OCI-LY3 (cell line): ENCODE results near the gene PPP1R36.

ENCODE experiments used
- H2AFZ ChIP-seq: fragments of 200-600, 300-600 bp; shearing (Covaris generic); 2 replicates; pipeline ENCODE4 v1.6.0; 2014; ENCODE audit warnings: antibody characterized with exemption, low read depth, low read length
- H3K27ac ChIP-seq: fragments of 200-600, 300-600 bp; sonication (generic); 2 replicates; pipeline ENCODE4 v1.5.1; 2014; ENCODE audit warnings: mild to moderate bottlenecking, low read length, moderate library complexity, mixed read lengths
- H3K27me3 ChIP-seq: fragments of 200-600, 300-600 bp; sonication (generic); 2 replicates; pipeline ENCODE4 v1.6.1; 2014; ENCODE audit warnings: low read depth, low read length, mixed read lengths
- H3K36me3 ChIP-seq: fragments of 200-600, 300-600 bp; sonication (generic); replicated peaks from 2 replicates; pipeline ENCODE3; 2014; ENCODE audit warnings: low read depth, low read length, mixed read lengths
- H3K4me1 ChIP-seq: fragments of 300-600, 200-600 bp; sonication (generic); 2 replicates; pipeline ENCODE4 v1.6.1; 2014; ENCODE audit warnings: low read length, mixed read lengths
- H3K4me2 ChIP-seq: fragments of 200-600, 300-600 bp; sonication (generic); 2 replicates; pipeline ENCODE4 v1.6.1; 2014; ENCODE audit warnings: low read length, mixed read lengths
- H3K4me3 ChIP-seq: fragments of 300-600, 200-600 bp; sonication (generic); 2 replicates; pipeline ENCODE4 v1.5.1; 2014; ENCODE audit warnings: antibody characterized with exemption, mild to moderate bottlenecking, low read length, moderate library complexity
- H3K79me2 ChIP-seq: fragments of 300-600, 200-600 bp; shearing (Covaris generic); 2 replicates; pipeline ENCODE4 v1.6.1; 2014; ENCODE audit warnings: mild to moderate bottlenecking, low read length, mixed read lengths
- H3K9ac ChIP-seq: fragments of 300-600, 200-600 bp; shearing (Covaris generic); 2 replicates; pipeline ENCODE4 v1.6.0; 2014; ENCODE audit warnings: mild to moderate bottlenecking, low read length, moderate library complexity
- H3K9me3 ChIP-seq: fragments of 200-600, 300-600 bp; shearing (Covaris generic); 2 replicates; pipeline ENCODE4 v1.6.1; 2014; ENCODE audit warnings: low read length, mixed read lengths; ENCODE audit not compliant: insufficient read depth
- H4K20me1 ChIP-seq: fragments of 200-600, 300-600 bp; sonication (generic); 2 replicates; pipeline ENCODE4 v1.6.1; 2016; ENCODE audit warnings: low read length, mixed read lengths; ENCODE audit not compliant: insufficient read depth
- EZH2phosphoT487 ChIP-seq: fragments of 200-600 bp; shearing (Covaris generic); IDR thresholded peaks from 2 replicates; pipeline ENCODE4 v1.6.1; 2018; ENCODE audit warnings: antibody characterized with exemption, mixed run types, low read depth
- TF ChIP-seq, protein P1 (sequence below): fragments of 200-600, 300-600 bp; sonication (generic); IDR thresholded peaks from 2 replicates; pipeline ENCODE4 v1.5.1; 2014; ENCODE audit warnings: antibody characterized with exemption, low read length, low read depth

PPP1R36 gene

DNA sequence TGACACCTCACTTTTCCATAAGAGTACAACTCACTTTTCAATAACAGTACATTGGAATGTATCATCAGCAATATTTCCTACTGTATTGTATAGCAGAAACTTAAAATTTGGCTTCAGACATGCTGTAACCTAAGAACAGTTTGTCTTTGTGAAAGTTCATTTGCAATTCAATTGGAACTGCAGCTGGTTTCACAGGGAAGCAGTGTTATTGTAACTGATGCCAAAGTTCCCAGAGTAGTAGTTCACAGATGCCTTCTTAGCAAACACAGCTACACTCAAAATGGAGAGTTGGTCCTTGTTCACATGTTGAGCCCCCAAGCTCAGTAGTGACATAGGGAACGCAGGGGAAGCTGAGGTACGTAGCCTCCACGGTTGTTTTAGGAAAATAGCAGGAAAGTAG, 23.3 kb downstream of the PPP1R36 start:
- Histone ChIP-seq H3K4me1 (peaks cover 6% of the 10 kb centered on the region), H3K36me3 (no peaks in the 10 kb centered on the region), H3K4me3 (no peak overlapping the region), H3K9me3 (no peaks in the 10 kb centered on the region), H4K20me1 (no peaks in the 10 kb centered on the region), H3K79me2 (no peaks in the 10 kb centered on the region), H3K9ac (no peak overlapping the region), H3K27me3 (no peaks in the 10 kb centered on the region), H3K4me2 (no peak overlapping the region), H2AFZ (no peak overlapping the region), H3K27ac (no peak overlapping the region)
- TF ChIP-seq, protein P1, sequence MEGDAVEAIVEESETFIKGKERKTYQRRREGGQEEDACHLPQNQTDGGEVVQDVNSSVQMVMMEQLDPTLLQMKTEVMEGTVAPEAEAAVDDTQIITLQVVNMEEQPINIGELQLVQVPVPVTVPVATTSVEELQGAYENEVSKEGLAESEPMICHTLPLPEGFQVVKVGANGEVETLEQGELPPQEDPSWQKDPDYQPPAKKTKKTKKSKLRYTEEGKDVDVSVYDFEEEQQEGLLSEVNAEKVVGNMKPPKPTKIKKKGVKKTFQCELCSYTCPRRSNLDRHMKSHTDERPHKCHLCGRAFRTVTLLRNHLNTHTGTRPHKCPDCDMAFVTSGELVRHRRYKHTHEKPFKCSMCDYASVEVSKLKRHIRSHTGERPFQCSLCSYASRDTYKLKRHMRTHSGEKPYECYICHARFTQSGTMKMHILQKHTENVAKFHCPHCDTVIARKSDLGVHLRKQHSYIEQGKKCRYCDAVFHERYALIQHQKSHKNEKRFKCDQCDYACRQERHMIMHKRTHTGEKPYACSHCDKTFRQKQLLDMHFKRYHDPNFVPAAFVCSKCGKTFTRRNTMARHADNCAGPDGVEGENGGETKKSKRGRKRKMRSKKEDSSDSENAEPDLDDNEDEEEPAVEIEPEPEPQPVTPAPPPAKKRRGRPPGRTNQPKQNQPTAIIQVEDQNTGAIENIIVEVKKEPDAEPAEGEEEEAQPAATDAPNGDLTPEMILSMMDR = no peak
- no peak for TF ChIP-seq EZH2phosphoT487

GRCh38 chr14:64574371-64575107, 24.8 kb downstream of the PPP1R36 start:
- peaks cover 6% of the 10 kb centered on the region for H3K4me1 ChIP-seq
- no peak overlapping the region for H3K9ac ChIP-seq
- no peak overlapping the region for H3K4me2 ChIP-seq
- H3K27me3 ChIP-seq = 0 out of 2 replicates have a peak, but pooled peaks cover 2% of the 10 kb centered on the region
- no peaks in the 10 kb centered on the region for H3K36me3 ChIP-seq
- H3K4me3 ChIP-seq = no peak overlapping the region
- no peak overlapping the region for H2AFZ ChIP-seq
- H4K20me1 ChIP-seq = no peaks in the 10 kb centered on the region
- no peak for TF ChIP-seq EZH2phosphoT487
- TF ChIP-seq, protein P1 = no peak
- H3K9me3 ChIP-seq = no peaks in the 10 kb centered on the region
- H3K79me2 ChIP-seq = no peaks in the 10 kb centered on the region
- no peak overlapping the region for H3K27ac ChIP-seq

DNA sequence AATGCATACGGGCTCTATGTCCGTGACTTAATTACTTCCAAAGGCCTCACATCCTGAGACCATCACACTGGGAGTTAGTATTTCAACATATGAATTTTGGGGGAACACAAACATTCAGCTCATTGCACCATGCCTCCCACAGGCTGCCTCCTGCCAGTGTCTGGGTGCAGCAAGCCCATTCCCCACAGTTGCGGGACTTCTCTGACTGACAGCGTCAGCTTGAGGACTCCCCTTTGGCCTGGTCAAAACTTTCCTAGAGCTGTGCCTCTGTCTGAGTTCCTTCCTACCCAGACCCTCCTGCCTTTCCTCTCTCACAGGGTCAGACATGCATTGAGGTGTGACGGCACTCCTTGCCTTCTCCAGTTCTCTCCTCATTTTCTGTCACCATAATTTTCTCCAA, 27.4 kb downstream of the PPP1R36 start:
- no peak overlapping the region for H3K4me2 ChIP-seq
- no peak overlapping the region for H3K4me3 ChIP-seq
- no peak overlapping the region for H2AFZ ChIP-seq
- H3K79me2 ChIP-seq = no peaks in the 10 kb centered on the region
- H3K36me3 ChIP-seq = no peaks in the 10 kb centered on the region
- H3K9me3 ChIP-seq = no peaks in the 10 kb centered on the region
- H3K9ac ChIP-seq = no peak overlapping the region
- H3K27me3 ChIP-seq = 0 out of 2 replicates have a peak, but pooled peaks cover 2% of the 10 kb centered on the region
- H3K27ac ChIP-seq = no peak overlapping the region
- H3K4me1 ChIP-seq = peaks cover 6% of the 10 kb centered on the region
- TF ChIP-seq, protein P1 = no peak
- no peak for TF ChIP-seq EZH2phosphoT487
- H4K20me1 ChIP-seq = no peaks in the 10 kb centered on the region

DNA sequence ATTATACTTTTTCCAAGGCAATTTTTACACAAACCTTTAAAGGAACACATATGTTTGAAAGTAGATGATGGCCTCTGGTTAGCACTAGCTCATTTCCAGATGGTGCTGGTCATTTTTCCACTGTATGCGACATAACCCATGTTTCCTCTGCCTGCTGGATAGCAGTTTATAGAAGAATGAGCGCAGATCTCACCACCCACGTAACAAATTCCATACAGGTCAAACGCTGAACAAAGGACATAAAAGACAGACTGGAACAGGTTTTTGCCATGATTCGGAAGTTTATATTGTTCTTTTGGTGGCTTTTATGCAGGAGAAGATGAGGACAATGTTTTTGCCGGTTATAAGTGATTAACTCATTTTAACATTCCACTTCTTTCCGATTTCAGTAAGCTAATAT, 30.7 kb downstream of the PPP1R36 start:
- H3K9me3 ChIP-seq = no peaks in the 10 kb centered on the region
- no peaks in the 10 kb centered on the region for H3K36me3 ChIP-seq
- H3K4me1 ChIP-seq = no peaks in the 10 kb centered on the region
- H3K4me3 ChIP-seq = no peak overlapping the region
- no peak overlapping the region for H3K27ac ChIP-seq
- H3K27me3 ChIP-seq = 0 out of 2 replicates have a peak, but pooled peaks cover 2% of the 10 kb centered on the region
- no peak overlapping the region for H3K9ac ChIP-seq
- H4K20me1 ChIP-seq = no peaks in the 10 kb centered on the region
- no peak overlapping the region for H3K4me2 ChIP-seq
- no peak for TF ChIP-seq EZH2phosphoT487
- TF ChIP-seq, protein P1 = no peak
- H2AFZ ChIP-seq = no peak overlapping the region
- no peaks in the 10 kb centered on the region for H3K79me2 ChIP-seq
